CD4-positive, CD25-positive, alpha-beta regulatory T cell (primary cell): ENCODE results near the gene TBL2. TPM values are rescaled to one million over a fixed set of nuclear protein-coding genes. Genes with fewer than 3 reads are reported as not detected.
"Not testable (repeated sequence)": the region's sequence is repeated elsewhere in the genome, so short reads cannot be mapped to it uniquely, and the experiment has no call there.

Experiments
- ATAC-seq, 2 donors: fragments of 150-1000 bp; cut with Tn5 transposase; one replicate each; pipeline ENCODE4 v1.10.0; 2021; ENCODE audit warnings: low read depth in 2 of 2, moderate number of reproducible peaks in 2 of 2, moderate library complexity in 1 of 2
- DNase-seq, 3 donors: peaks; one replicate each; pipeline versions ENCODE4 v3.0.0 to v3.0.0-alpha.2; 2012 to 2022; ENCODE audit warnings: mixed read lengths in 1 of 3
- H3K27ac ChIP-seq: one replicate; pipeline ENCODE4 v1.7.0; 2013; ENCODE audit warnings: mild to moderate bottlenecking, low read length; ENCODE audit not compliant: insufficient read depth, poor library complexity, severe bottlenecking
- H3K27me3 ChIP-seq: one replicate; pipeline ENCODE4 v1.7.0; 2013; ENCODE audit warnings: low read length; ENCODE audit not compliant: control insufficient read depth, insufficient read depth
- H3K36me3 ChIP-seq: one replicate; pipeline ENCODE4 v1.7.0; 2013; ENCODE audit warnings: mild to moderate bottlenecking, low read length, moderate library complexity; ENCODE audit not compliant: control insufficient read depth, insufficient read depth
- H3K4me1 ChIP-seq: 2 replicates; pipeline ENCODE4 v1.7.0; 2013; ENCODE audit warnings: mild to moderate bottlenecking, low read length; ENCODE audit not compliant: insufficient read depth, control insufficient read depth, poor library complexity, severe bottlenecking
- H3K4me3 ChIP-seq: one replicate; pipeline ENCODE4 v1.7.0; 2013; ENCODE audit warnings: low read depth, mild to moderate bottlenecking, low read length, moderate library complexity
- H3K9me3 ChIP-seq, 2 experiments: 1 replicate in 1 of 2; 2 replicates in 1 of 2; pipeline ENCODE4 v1.7.0; 2013; ENCODE audit warnings: low read length in 2 of 2, mild to moderate bottlenecking in 1 of 2, moderate library complexity in 1 of 2; ENCODE audit not compliant: control insufficient read depth in 2 of 2
- H3K27ac Mint-ChIP-seq, 3 donors: one replicate each; pipeline ENCODE4 v1.8.0; 2020 to 2022; ENCODE audit warnings: mild to moderate bottlenecking in 3 of 3, mixed read lengths in 3 of 3, moderate library complexity in 2 of 3
- H3K27me3 Mint-ChIP-seq: one replicate; pipeline ENCODE4 v1.8.0; 2022; ENCODE audit warnings: mild to moderate bottlenecking, mixed read lengths
- H3K36me3 Mint-ChIP-seq: one replicate; pipeline ENCODE4 v1.8.0; 2020; ENCODE audit warnings: mixed read lengths
- H3K4me1 Mint-ChIP-seq, 4 donors: one replicate each; pipeline ENCODE4 v1.8.0; 2020 to 2022; ENCODE audit warnings: mixed read lengths in 4 of 4, mild to moderate bottlenecking in 1 of 4
- H3K4me3 Mint-ChIP-seq, 4 donors: one replicate each; pipeline ENCODE4 v1.8.0; 2020 to 2022; ENCODE audit warnings: mild to moderate bottlenecking in 4 of 4, mixed read lengths in 4 of 4, moderate library complexity in 3 of 4
- H3K9me3 Mint-ChIP-seq, 7 donors: one replicate each; pipeline ENCODE4 v1.8.0; 2020 to 2022; ENCODE audit warnings: mixed read lengths in 7 of 7, mild to moderate bottlenecking in 3 of 7, moderate library complexity in 2 of 7
- polyA plus RNA-seq, 4 donors: library from polyadenylated mRNA; unstranded; fragments of 300-500 nt; fragmentation: Illumina TruSeq; gene quantifications; one replicate each; pipeline ENCODE4 v1.2.3, GENCODE V29; 2021
- total RNA-seq: library from RNA; stranded (reverse); gene quantifications from one replicate; pipeline ENCODE4 v1.2.3, GENCODE V29; 2022

The TBL2 gene
- total and polyA plus RNA-seq, 5 donors from 2014 or later = 12.2 to 32.5 (median 25.2) TPM

GRCh38 chr7:73532224-73532623, 46.2 kb downstream of the TBL2 start:
- no peaks in the 10 kb centered on the region for H3K27me3 ChIP-seq
- DNase-seq (no peak), ATAC-seq (no peak)
- H3K4me1 Mint-ChIP-seq = peaks cover under 1 to 9% (median 4%) of the 10 kb centered on the region in 4 donors
- H3K9me3 Mint-ChIP-seq = no peaks in the 10 kb centered on the region
- peaks cover 3% of the 10 kb centered on the region for H3K4me1 ChIP-seq
- peak overlapping the region in 1 of 4 donors; percentile 27 for H3K4me3 Mint-ChIP-seq
- no peak overlapping the region for H3K4me3 ChIP-seq
- H3K27ac ChIP-seq = no peak overlapping the region
- H3K27ac Mint-ChIP-seq = peak overlapping the region in 2 of 3 donors; percentile 31 to 60
- H3K36me3 ChIP-seq = peaks cover 22% of the 10 kb centered on the region
- peaks cover 15% of the 10 kb centered on the region for H3K36me3 Mint-ChIP-seq
- H3K27me3 Mint-ChIP-seq = no peaks in the 10 kb centered on the region
- H3K9me3 ChIP-seq = no peaks in the 10 kb centered on the region

DNA sequence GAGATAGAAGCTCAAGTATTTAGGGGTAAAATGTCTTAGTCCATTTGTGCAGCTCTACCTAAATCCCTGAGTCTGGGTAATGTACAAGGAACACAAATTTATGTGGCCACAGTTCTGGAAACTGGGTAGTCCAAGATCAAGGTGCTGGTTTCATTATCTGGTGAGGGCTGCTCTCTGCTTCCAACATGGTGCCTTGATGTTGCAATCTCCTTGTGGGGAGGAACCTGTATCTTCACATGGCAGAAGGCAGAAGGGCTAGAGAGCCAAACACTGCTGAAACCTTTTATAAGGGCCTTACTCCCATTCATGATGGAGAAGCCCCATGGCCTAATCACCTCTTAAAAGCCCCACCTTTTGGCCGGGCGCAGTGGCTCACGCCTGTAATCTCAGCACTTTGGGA, 47.6 kb downstream of the TBL2 start:
- Mint-ChIP-seq H3K4me1 (peaks cover 6 to 18% (median 9%) of the 10 kb centered on the region in 4 donors), H3K27ac (no peak overlapping the region), H3K27me3 (no peaks in the 10 kb centered on the region), H3K36me3 (peaks cover 4% of the 10 kb centered on the region), H3K4me3 (no peak overlapping the region), H3K9me3 (no peaks in the 10 kb centered on the region)
- Histone ChIP-seq H3K36me3 (peaks cover 8% of the 10 kb centered on the region), H3K4me3 (no peak overlapping the region), H3K27ac (no peak overlapping the region), H3K27me3 (no peaks in the 10 kb centered on the region), H3K9me3 (no peaks in the 10 kb centered on the region), H3K4me1 (peaks cover 12% of the 10 kb centered on the region)
- DNase-seq (no peak), ATAC-seq (no peak)

DNA sequence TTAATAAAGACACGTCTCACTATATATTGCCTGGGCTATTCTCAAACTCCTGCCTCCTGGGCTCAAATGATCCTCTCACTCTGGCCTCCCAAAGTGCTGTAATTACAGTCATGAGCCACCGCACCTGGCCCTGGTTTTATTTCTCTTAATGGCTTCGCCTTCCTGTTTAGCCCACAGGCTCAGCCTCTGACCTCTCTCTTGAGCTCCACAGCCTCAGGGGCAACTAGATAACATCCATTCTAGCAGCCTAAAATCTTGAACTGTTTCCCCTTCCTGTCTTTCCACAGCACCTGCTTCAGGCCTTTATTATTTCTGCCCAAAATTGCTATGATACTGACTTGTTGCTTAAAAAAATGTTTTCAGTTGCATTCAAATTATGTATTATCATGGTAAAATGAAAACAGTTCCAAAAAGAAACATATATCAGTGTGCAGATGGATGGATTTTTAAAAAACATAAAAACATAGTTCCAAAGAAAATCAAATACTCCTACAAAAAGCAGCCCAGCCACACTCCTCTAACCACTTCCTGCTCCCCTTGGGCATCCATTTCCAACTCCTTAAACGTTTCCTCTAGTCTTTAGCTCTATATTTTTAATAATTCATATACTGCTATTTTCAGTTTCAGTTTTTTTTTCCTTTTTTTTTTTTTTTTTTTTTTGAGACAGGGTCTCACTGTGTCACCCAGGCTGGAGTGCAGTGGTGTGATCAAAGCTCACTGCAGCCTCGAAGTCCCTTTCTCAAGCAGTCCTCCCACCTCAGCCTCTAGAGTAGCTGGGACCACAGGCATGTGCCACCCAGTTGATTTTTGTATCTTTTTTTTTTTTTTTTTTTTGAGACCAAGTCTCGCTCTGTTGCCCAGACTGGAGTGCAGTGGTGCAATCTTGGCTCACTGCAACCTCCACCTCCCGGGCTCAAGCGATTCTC, 51.2 kb downstream of the TBL2 start:
- H3K4me3 ChIP-seq = peak overlapping the region; percentile 26

DNA sequence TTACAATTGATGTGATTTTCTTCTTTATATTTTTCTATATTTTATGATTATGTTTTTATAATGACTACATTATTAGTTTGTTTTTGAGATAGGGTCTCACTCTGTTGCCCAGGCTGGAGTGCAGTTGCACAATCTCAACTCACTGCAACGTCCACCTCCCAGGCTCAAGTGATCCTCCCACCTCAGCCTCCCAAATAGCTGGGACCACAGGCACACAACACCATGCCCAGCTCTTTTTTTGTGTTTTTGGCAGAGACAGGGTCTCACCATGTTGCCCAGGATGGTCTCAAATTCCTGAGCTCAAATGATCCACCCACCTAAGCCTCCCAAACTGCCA, 52.3 kb downstream of the TBL2 start:
- not testable (repeated sequence) for H3K9me3 ChIP-seq, H3K27me3 Mint-ChIP-seq, H3K27me3 ChIP-seq, H3K27ac Mint-ChIP-seq, ATAC-seq, H3K9me3 Mint-ChIP-seq, H3K36me3 Mint-ChIP-seq, DNase-seq, H3K36me3 ChIP-seq, H3K4me3 ChIP-seq
- H3K4me3 Mint-ChIP-seq = peak overlapping the region in 1 of 4 donors; percentile 85
- H3K4me1 ChIP-seq = peaks cover 29% of the 10 kb centered on the region
- H3K27ac ChIP-seq = peak overlapping the region; percentile 67
- H3K4me1 Mint-ChIP-seq = peaks cover 12 to 47% (median 24%) of the 10 kb centered on the region in 4 donors

More for the DNA sequence above, 51.2 kb downstream of the TBL2 start:
- ATAC-seq (no peak), DNase-seq (peak in 2 of 3 donors; percentile 11 to 41)
- peaks cover 2% of the 10 kb centered on the region for H3K27me3 Mint-ChIP-seq
- Histone ChIP-seq H3K36me3 (no peaks in the 10 kb centered on the region), H3K4me1 (peaks cover 26% of the 10 kb centered on the region), H3K9me3 (no peaks in the 10 kb centered on the region), H3K27me3 (no peaks in the 10 kb centered on the region), H3K27ac (peak overlapping the region; percentile 67)
- H3K36me3 Mint-ChIP-seq = peaks cover under 1% of the 10 kb centered on the region
- peak overlapping the region; percentile 81 to 92 (median 89) for H3K27ac Mint-ChIP-seq
- peak overlapping the region; percentile 24 to 73 (median 46) for H3K4me3 Mint-ChIP-seq
- no peaks in the 10 kb centered on the region for H3K9me3 Mint-ChIP-seq
- H3K4me1 Mint-ChIP-seq = peaks cover 11 to 44% (median 23%) of the 10 kb centered on the region in 4 donors

- Histone ChIP-seq H3K9me3 (no peaks in the 10 kb centered on the region), H3K27ac (peak within 1 kb of the TSS; percentile 94), H3K36me3 (peaks cover 3% of the 10 kb centered on the region), H3K4me1 (peaks cover 62% of the 10 kb centered on the region), H3K4me3 (peak within 1 kb of the TSS; percentile 86), H3K27me3 (no peaks in the 10 kb centered on the region)
- Mint-ChIP-seq H3K27me3 (peaks cover 4% of the 10 kb centered on the region), H3K27ac (peak within 1 kb of the TSS; percentile 97 to 100 (median 99)), H3K9me3 (no peaks in the 10 kb centered on the region), H3K4me1 (peaks cover 33 to 74% (median 54%) of the 10 kb centered on the region in 4 donors), H3K4me3 (peak within 1 kb of the TSS; percentile 96 to 99 (median 98)), H3K36me3 (peaks cover 10% of the 10 kb centered on the region)
- peak; percentile 96 for ATAC-seq
- DNase-seq = peak; percentile 94 to 99 (median 95)
Measured at GRCh38 chr7:73522105-73522872, 56.1 kb downstream of the TBL2 start, which contains the start of gene BAZ1B. TSS of gene BAZ1B (minus strand) at chr7:73522293. CDS start at chr7:73521933, 360 bp downstream.

- Histone ChIP-seq H3K27ac (peak overlapping the region; percentile 94), H3K27me3 (no peaks in the 10 kb centered on the region), H3K36me3 (peaks cover 8% of the 10 kb centered on the region), H3K4me3 (no peak overlapping the region), H3K4me1 (peaks cover 59% of the 10 kb centered on the region), H3K9me3 (no peaks in the 10 kb centered on the region)
- H3K27me3 Mint-ChIP-seq = peaks cover 4% of the 10 kb centered on the region
- ATAC-seq (peak; percentile 22 to 23), DNase-seq (no peak)
- H3K27ac Mint-ChIP-seq = peak overlapping the region in 2 of 3 donors; percentile 99 to 100
- peaks cover 27 to 74% (median 51%) of the 10 kb centered on the region in 4 donors for H3K4me1 Mint-ChIP-seq
- no peaks in the 10 kb centered on the region for H3K9me3 Mint-ChIP-seq
- H3K4me3 Mint-ChIP-seq = peak overlapping the region in 3 of 4 donors; percentile 90 to 98 (median 96)
- peaks cover 10% of the 10 kb centered on the region for H3K36me3 Mint-ChIP-seq
Measured at GRCh38 chr7:73521636-73522104, 56.7 kb downstream of the TBL2 start.
